Measurements from ENCODE around the gene CRYGS. TPM values are rescaled to one million over a fixed set of nuclear protein-coding genes. Genes with fewer than 3 reads are reported as not detected.

CRYGS gene
- total RNA-seq, 1 experiment from 2014 or later: 0.63 TPM

DNA sequence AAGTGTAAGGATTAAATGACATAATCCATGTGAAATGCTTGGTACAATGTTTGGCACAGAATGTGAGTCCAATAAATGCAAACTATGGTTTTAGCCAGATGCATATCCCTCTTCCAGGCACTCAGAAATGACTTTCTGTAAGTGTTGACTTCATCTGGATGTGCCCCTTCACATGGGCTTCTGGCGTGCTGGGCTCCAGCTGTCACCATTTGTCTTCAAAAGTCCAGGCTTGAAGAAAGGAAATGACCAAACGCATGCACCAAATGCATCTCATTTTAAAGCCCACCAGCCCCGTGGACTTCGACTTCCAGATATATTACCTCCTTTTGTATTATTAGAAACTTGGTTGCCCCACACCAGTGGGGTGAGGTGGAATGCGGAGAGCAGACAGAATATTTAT is 23.7 kb downstream of the CRYGS start:
- H3K27me3 ChIP-seq (replicated peaks): no peaks in the 10 kb centered on the region
- no peaks in the 10 kb centered on the region for H3K36me3 ChIP-seq
- no peak for DNase-seq (ENCODE audit: low read depth in 1 of 2, low spot score in 2 of 2)
- H3K4me1 ChIP-seq (replicated peaks): no peaks in the 10 kb centered on the region
- H3K27ac ChIP-seq: no peak overlapping the region
- no peak overlapping the region for H3K4me3 ChIP-seq
- H3K9me3 ChIP-seq (replicated peaks): no peaks in the 10 kb centered on the region

DNA sequence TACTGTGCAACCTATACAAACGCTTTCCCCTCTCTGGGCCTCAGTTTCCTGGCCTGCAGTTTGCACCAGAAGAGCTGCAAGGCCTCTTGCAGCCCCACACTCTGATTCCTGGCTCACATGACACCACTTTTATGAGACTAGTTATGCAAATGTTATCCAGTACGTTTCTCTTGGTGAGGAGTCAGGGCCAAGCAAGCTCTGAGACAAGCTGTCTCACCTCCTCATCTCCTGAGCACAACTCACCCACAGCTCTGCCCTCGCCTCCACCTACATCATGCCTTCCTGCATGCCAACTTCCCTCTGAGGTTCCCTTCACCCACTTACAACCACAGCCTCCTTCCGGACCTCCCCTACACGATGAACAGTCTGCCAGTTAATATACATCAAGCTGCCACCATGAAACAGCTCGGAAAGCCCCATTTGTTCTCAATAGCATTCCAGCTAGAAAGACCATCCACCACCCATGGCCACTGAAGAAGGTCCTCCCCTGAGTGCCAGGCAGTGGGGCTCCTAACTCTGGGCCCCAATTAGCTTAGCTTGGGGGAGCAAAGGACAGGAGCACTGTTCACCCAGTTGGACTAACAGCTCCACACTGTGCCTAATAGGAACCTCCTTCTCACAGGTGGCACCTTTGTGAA is 25.0 kb downstream of the CRYGS start:
- H3K36me3 ChIP-seq: no peaks in the 10 kb centered on the region
- H3K27ac ChIP-seq: no peak overlapping the region
- H3K9me3 ChIP-seq (replicated peaks): no peaks in the 10 kb centered on the region
- H3K4me3 ChIP-seq: no peak overlapping the region
- no peak for DNase-seq (ENCODE audit: low read depth in 1 of 2, low spot score in 2 of 2)
- H3K27me3 ChIP-seq (replicated peaks): no peaks in the 10 kb centered on the region
- no peaks in the 10 kb centered on the region for H3K4me1 ChIP-seq (replicated peaks)

GRCh38 chr3:186517218-186517617 is 27.0 kb downstream of the CRYGS start:
- no peak overlapping the region for H3K4me3 ChIP-seq
- H3K27me3 ChIP-seq (replicated peaks): peaks cover 6% of the 10 kb centered on the region; the same call in 1 of the 2 replicates
- no peaks in the 10 kb centered on the region for H3K36me3 ChIP-seq
- no peak for DNase-seq (ENCODE audit: low read depth in 1 of 2, low spot score in 2 of 2)
- no peaks in the 10 kb centered on the region for H3K4me1 ChIP-seq (replicated peaks)
- no peak overlapping the region for H3K27ac ChIP-seq
- no peaks in the 10 kb centered on the region for H3K9me3 ChIP-seq (replicated peaks)

GRCh38 chr3:186516646-186517045 is 27.5 kb downstream of the CRYGS start:
- Histone ChIP-seq H3K27ac (no peak overlapping the region), H3K4me1 (replicated peaks) (no peaks in the 10 kb centered on the region), H3K4me3 (no peak overlapping the region), H3K36me3 (no peaks in the 10 kb centered on the region), H3K27me3 (replicated peaks) (peaks cover 6% of the 10 kb centered on the region; the same call in 1 of the 2 replicates), H3K9me3 (replicated peaks) (no peaks in the 10 kb centered on the region)
- no peak for DNase-seq (ENCODE audit: low read depth in 1 of 2, low spot score in 2 of 2)

- Histone ChIP-seq H3K27me3 (replicated peaks) (peaks cover 10% of the 10 kb centered on the region; the same call in 1 of the 2 replicates), H3K27ac (no peak overlapping the region), H3K9me3 (replicated peaks) (no peaks in the 10 kb centered on the region), H3K4me3 (no peak overlapping the region), H3K36me3 (no peaks in the 10 kb centered on the region), H3K4me1 (replicated peaks) (no peaks in the 10 kb centered on the region)
- no peak for DNase-seq (ENCODE audit: low read depth in 1 of 2, low spot score in 2 of 2)
Observed at GRCh38 chr3:186515125-186515524, 29.1 kb downstream of the CRYGS start.

- Histone ChIP-seq H3K4me1 (replicated peaks) (no peaks in the 10 kb centered on the region), H3K27me3 (replicated peaks) (peaks cover 10% of the 10 kb centered on the region; the same call in 1 of the 2 replicates), H3K36me3 (no peaks in the 10 kb centered on the region), H3K9me3 (replicated peaks) (no peaks in the 10 kb centered on the region), H3K4me3 (no peak overlapping the region), H3K27ac (no peak overlapping the region)
- DNase-seq (ENCODE audit: low read depth in 1 of 2, low spot score in 2 of 2): no peak
Observed at GRCh38 chr3:186514296-186515002, 29.7 kb downstream of the CRYGS start.

- peaks cover 10% of the 10 kb centered on the region; the same call in 1 of the 2 replicates for H3K27me3 ChIP-seq (replicated peaks)
- no peak overlapping the region for H3K27ac ChIP-seq
- H3K36me3 ChIP-seq: no peaks in the 10 kb centered on the region
- no peaks in the 10 kb centered on the region for H3K4me1 ChIP-seq (replicated peaks)
- H3K9me3 ChIP-seq (replicated peaks): no peaks in the 10 kb centered on the region
- no peak for DNase-seq (ENCODE audit: low read depth in 1 of 2, low spot score in 2 of 2)
- H3K4me3 ChIP-seq: no peak overlapping the region
Observed at GRCh38 chr3:186513386-186513785, 30.8 kb downstream of the CRYGS start.

DNA sequence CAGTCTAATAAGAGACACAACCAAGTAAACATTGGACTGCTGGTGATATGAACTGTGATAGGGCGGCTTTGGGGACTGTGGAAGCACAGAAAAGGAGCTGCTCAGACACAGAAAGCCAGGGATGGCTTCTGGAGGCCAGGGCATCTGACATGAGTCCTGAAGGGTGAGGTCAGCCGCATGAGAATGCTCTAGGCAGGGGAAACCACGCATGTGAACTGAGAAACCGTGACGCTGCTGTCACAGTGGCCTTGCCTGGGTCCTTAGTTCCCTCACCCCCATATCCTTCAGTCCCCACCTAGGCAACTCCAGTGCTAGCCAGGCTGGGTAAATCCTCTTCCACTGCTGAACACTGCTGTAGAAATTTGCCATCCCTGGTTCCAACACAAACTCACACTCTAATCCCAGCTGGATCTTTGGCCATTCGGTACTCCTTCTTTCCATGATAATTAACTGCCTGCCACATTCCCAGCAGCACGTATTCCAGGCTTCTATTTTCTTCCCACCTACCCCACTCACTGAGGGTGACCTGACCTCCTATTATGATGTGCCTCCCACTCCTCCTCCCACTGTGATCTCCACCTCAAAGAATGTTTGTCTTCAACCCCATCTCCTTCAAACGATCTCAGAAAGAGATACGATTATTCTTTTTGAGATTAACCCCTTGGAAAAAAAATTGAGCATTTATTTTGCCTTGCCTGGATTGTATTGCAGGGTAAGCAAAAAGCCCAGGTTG is 31.4 kb downstream of the CRYGS start:
- Histone ChIP-seq H3K27me3 (replicated peaks) (peaks cover 10% of the 10 kb centered on the region; the same call in 1 of the 2 replicates), H3K4me1 (replicated peaks) (no peaks in the 10 kb centered on the region), H3K27ac (no peak overlapping the region), H3K9me3 (replicated peaks) (no peaks in the 10 kb centered on the region), H3K4me3 (no peak overlapping the region), H3K36me3 (no peaks in the 10 kb centered on the region)
- no peak for DNase-seq (ENCODE audit: low read depth in 1 of 2, low spot score in 2 of 2)

GRCh38 chr3:186511702-186512101 is 32.5 kb downstream of the CRYGS start:
- Histone ChIP-seq H3K27me3 (replicated peaks) (peaks cover 10% of the 10 kb centered on the region; the same call in 1 of the 2 replicates), H3K4me1 (replicated peaks) (no peaks in the 10 kb centered on the region), H3K27ac (no peak overlapping the region), H3K4me3 (no peak overlapping the region), H3K36me3 (no peaks in the 10 kb centered on the region), H3K9me3 (replicated peaks) (no peaks in the 10 kb centered on the region)
- no peak for DNase-seq (ENCODE audit: low read depth in 1 of 2, low spot score in 2 of 2)

DNA sequence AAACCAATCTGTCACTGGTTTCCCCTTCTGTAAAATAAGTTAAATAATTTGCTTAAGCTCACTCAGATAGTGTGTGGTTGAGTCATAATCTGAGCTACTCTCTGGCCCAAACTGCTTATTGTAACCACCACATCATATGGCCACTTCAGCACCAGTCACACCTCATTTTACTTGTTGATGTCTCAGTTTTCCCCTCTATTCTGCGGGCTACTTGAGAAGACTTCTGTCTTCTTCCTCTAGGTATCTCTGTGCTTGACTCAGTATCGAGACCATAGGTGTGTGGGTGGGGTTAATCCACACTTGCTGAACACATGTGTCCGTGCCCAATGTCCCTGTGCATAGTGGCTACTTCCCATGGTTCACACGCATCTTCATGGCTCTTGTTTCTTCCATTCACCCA is 32.9 kb downstream of the CRYGS start:
- H3K27me3 ChIP-seq (replicated peaks): peaks cover 10% of the 10 kb centered on the region; the same call in 1 of the 2 replicates
- no peak overlapping the region for H3K27ac ChIP-seq
- H3K36me3 ChIP-seq: no peaks in the 10 kb centered on the region
- no peaks in the 10 kb centered on the region for H3K9me3 ChIP-seq (replicated peaks)
- H3K4me1 ChIP-seq (replicated peaks): no peaks in the 10 kb centered on the region
- DNase-seq (ENCODE audit: low read depth in 1 of 2, low spot score in 2 of 2): no peak
- no peak overlapping the region for H3K4me3 ChIP-seq

DNA sequence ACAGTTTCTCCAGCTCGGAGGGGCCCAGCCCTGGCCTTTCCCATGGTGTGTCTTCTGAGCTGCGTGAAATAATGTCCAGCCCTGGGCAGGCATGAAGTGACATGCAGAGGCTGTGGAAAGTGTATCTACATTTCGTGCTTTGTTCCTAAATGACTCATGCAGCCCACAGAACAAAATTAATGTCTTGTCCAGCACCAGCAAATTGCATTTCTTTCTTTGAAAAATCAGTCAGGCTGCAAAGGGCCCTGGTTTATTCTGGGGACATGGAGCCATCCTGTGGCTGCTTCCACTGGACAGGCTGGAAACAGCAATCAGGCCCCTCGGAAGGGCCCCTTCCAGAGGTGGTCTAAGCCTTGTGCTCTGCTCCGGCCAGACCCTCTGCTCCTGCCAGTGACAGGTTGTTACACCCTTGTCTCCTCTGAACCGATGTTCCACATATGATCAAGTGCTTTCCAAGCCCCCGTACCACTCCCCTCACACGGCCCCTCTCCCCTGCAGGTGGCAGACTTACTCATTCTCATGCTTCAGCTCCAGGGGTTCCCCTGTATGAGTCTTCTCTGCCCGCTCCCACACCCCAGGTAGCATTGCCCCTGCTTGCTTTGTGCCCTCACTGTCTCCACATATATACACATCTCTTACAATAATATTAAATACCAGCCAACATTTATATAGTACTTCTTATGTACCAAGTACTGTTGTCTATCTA is 33.7 kb downstream of the CRYGS start:
- Histone ChIP-seq H3K9me3 (replicated peaks) (no peaks in the 10 kb centered on the region), H3K27ac (no peak overlapping the region), H3K36me3 (no peaks in the 10 kb centered on the region), H3K4me1 (replicated peaks) (no peaks in the 10 kb centered on the region), H3K27me3 (replicated peaks) (peaks cover 10% of the 10 kb centered on the region; the same call in 1 of the 2 replicates), H3K4me3 (no peak overlapping the region)
- no peak for DNase-seq (ENCODE audit: low read depth in 1 of 2, low spot score in 2 of 2)

GRCh38 chr3:186509423-186509822 is 34.8 kb downstream of the CRYGS start:
- H3K27me3 ChIP-seq (replicated peaks): peaks cover 10% of the 10 kb centered on the region; the same call in 1 of the 2 replicates

DNA sequence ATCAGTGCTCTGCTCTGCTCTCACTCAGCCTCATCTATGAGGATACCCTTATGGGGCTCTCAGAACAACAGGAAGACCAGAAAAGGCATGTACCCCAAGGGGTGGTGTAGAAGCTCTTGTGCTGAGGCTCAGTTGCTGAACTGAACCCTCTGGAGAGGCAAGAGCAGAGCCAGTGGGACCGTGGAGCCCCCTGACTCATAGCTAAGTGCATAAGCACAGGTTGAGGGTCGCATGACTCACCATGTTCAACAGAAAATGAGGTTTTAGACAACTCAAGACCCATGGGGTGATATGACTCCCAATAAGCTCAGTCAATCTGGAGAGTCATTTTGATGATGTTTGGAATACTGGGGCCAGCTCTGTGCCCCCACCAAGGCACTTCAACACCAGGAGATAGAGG is 37.3 kb downstream of the CRYGS start:
- no peaks in the 10 kb centered on the region for H3K9me3 ChIP-seq (replicated peaks)

More at GRCh38 chr3:186509423-186509822, 34.8 kb downstream of the CRYGS start:
- DNase-seq (ENCODE audit: low read depth in 1 of 2, low spot score in 2 of 2): no peak
- Histone ChIP-seq H3K4me1 (replicated peaks) (no peaks in the 10 kb centered on the region), H3K4me3 (no peak overlapping the region), H3K9me3 (replicated peaks) (no peaks in the 10 kb centered on the region), H3K27ac (no peak overlapping the region), H3K36me3 (no peaks in the 10 kb centered on the region)

More for the DNA sequence above, 37.3 kb downstream of the CRYGS start:
- no peak overlapping the region for H3K27ac ChIP-seq
- H3K27me3 ChIP-seq (replicated peaks): 0 out of 2 replicates have a peak, but pooled peaks cover 4% of the 10 kb centered on the region
- H3K4me1 ChIP-seq (replicated peaks): no peaks in the 10 kb centered on the region
- no peaks in the 10 kb centered on the region for H3K36me3 ChIP-seq
- DNase-seq (ENCODE audit: low read depth in 1 of 2, low spot score in 2 of 2): no peak
- no peak overlapping the region for H3K4me3 ChIP-seq
